ENCODE data around the gene PHEX. TPM values are rescaled to one million over a fixed set of nuclear protein-coding genes. Genes with fewer than 3 reads are reported as not detected.

Gene PHEX
- total RNA-seq, 1 experiment from 2014 or later: 0.27 TPM

- TF ChIP-seq REST (IDR thresholded peaks at IDR 0.05; ENCODE audit: low read depth) (no peak), CTCF (IDR thresholded peaks at IDR 0.05 in 2 of 3, conservative IDR thresholded peaks at IDR 0.05 in 1 of 3; ENCODE audit: borderline replicate concordance in 1 of 3, insufficient read depth in 1 of 3, low read depth in 2 of 3, low read length in 2 of 3) (no peak), POLR2A (IDR thresholded peaks at IDR 0.05; ENCODE audit: borderline replicate concordance, extremely low read depth, insufficient read depth, insufficient read length) (no peak), ZFX (IDR thresholded peaks at IDR 0.05) (no peak)
These were observed 16.9 kb upstream of the PHEX start (continued) for GRCh38 chrX:22015139-22015750.

- Histone ChIP-seq H3K79me2 (ENCODE audit: insufficient read depth, low read length) (no peaks in the 10 kb centered on the region), H3K4me3 (replicated peaks in 1 of 2; ENCODE audit: low read depth in 1 of 2, low read length in 2 of 2) (no peak overlapping the region), H3K4me2 (ENCODE audit: low read length) (no peak overlapping the region), H3K4me1 (ENCODE audit: control insufficient read depth in 1 of 2, insufficient read depth in 2 of 2, low read length in 2 of 2) (no peaks in the 10 kb centered on the region), H3K9me2 (ENCODE audit: insufficient read depth) (no peaks in the 10 kb centered on the region), H3K9me3 (ENCODE audit: control insufficient read depth in 1 of 2, insufficient read depth in 1 of 2, low read depth in 1 of 2, low read length in 2 of 2) (no peaks in the 10 kb centered on the region), H2AFZ (ENCODE audit: low read depth, low read length, poor library complexity, severe bottlenecking) (no peak overlapping the region), H4K20me1 (ENCODE audit: insufficient read depth) (no peaks in the 10 kb centered on the region), H3K27me3 (ENCODE audit: insufficient read depth, low read length) (no peaks in the 10 kb centered on the region), H3K9ac (ENCODE audit: low read length) (no peak overlapping the region), H3K27ac (ENCODE audit: low read depth, low read length) (no peak overlapping the region), H3K36me3 (ENCODE audit: control insufficient read depth in 1 of 2, insufficient read depth in 2 of 2, low read length in 2 of 2) (no peaks in the 10 kb centered on the region)
- ATAC-seq: no peak
- TF ChIP-seq EZH2phosphoT487 (IDR thresholded peaks at IDR 0.05; ENCODE audit: borderline replicate concordance): no peak
- ChIA-PET RAD21 (ENCODE audit: low non-redundant PET in 1 of 2, low total read pairs in 2 of 2, uncharacterized antibody in 2 of 2, unreplicated experiment in 2 of 2) (no interaction called here), CTCF (no interaction called here), POLR2A (no interaction called here)
- BruUV-seq (replicated peaks): no TSS peak
- intact Hi-C loops (cut with micrococcal nuclease): no loop called here
- DNase-seq (ENCODE audit: low read depth, low spot score): no peak
These were observed 10.3 kb upstream of the PHEX start for GRCh38 chrX:22021751-22022324.

Data from HCT116 (cell line).